ENCODE data around the gene GNG2.

The GNG2 gene

GRCh38 chr14:51824191-51824590, 36.2 kb upstream of the GNG2 start:
- H2BK15ac ChIP-seq (ENCODE audit: low read length), result no peak overlapping the region
- no peak overlapping the region for H2BK12ac ChIP-seq (ENCODE audit: low read length)
- no CpG with 5 or more reads among the region's 3 CpGs for WGBS, 2 donors (ENCODE audit: extremely low coverage in 2 of 2, insufficient read length in 2 of 2, insufficient replicate concordance in 1 of 2)
- no peak for DNase-seq (ENCODE audit: low spot score)
- no peak overlapping the region for H3K4me2 ChIP-seq (ENCODE audit: insufficient read depth, low read length, poor library complexity, severe bottlenecking)
- H4K91ac ChIP-seq (ENCODE audit: low read depth, low read length, poor library complexity), result no peak overlapping the region
- H3K27me3 ChIP-seq (ENCODE audit: control insufficient read depth in 3 of 3, insufficient read depth in 3 of 3, low read depth in 1 of 3, low read length in 3 of 3), result no peaks in the 10 kb centered on the region
- H3K23ac ChIP-seq (ENCODE audit: low read depth, low read length, poor library complexity), result no peak overlapping the region
- no peak overlapping the region for H3K4me3 ChIP-seq (ENCODE audit: low read length in 2 of 2)
- H3K4me1 ChIP-seq (ENCODE audit: control insufficient read depth in 2 of 2, insufficient read depth in 1 of 2, low read depth in 1 of 2, low read length in 2 of 2), result peaks cover 0 to 3% of the 10 kb centered on the region in 2 donors
- H3K9ac ChIP-seq (ENCODE audit: low read depth, low read length, poor library complexity), result no peak overlapping the region
- no peak overlapping the region for H2BK5ac ChIP-seq (ENCODE audit: low read length)
- H4K8ac ChIP-seq (ENCODE audit: low read depth, low read length), result no peak overlapping the region
- H2AK5ac ChIP-seq (ENCODE audit: low read depth, low read length), result no peak overlapping the region
- no peak overlapping the region for H2BK120ac ChIP-seq (ENCODE audit: low read depth, low read length)
- no peak overlapping the region for H3K27ac ChIP-seq (replicated peaks; ENCODE audit: low read length)
- no peak overlapping the region for H3K18ac ChIP-seq (ENCODE audit: low read length)
- H3K14ac ChIP-seq (ENCODE audit: low read length), result no peak overlapping the region
- H2AFZ ChIP-seq (ENCODE audit: low read length), result no peak overlapping the region
- H3K36me3 ChIP-seq (replicated peaks in 1 of 2; ENCODE audit: control insufficient read depth in 2 of 2, insufficient read depth in 2 of 2, low read length in 2 of 2), result no peaks in the 10 kb centered on the region
- no peaks in the 10 kb centered on the region for H3K79me1 ChIP-seq (ENCODE audit: low read depth, low read length)
- no peaks in the 10 kb centered on the region for H3K9me3 ChIP-seq (replicated peaks in 1 of 2; ENCODE audit: control insufficient read depth in 2 of 2, insufficient read depth in 1 of 2, low read depth in 1 of 2, low read length in 2 of 2)
- H3K4ac ChIP-seq (ENCODE audit: low read length), result no peak overlapping the region

DNA sequence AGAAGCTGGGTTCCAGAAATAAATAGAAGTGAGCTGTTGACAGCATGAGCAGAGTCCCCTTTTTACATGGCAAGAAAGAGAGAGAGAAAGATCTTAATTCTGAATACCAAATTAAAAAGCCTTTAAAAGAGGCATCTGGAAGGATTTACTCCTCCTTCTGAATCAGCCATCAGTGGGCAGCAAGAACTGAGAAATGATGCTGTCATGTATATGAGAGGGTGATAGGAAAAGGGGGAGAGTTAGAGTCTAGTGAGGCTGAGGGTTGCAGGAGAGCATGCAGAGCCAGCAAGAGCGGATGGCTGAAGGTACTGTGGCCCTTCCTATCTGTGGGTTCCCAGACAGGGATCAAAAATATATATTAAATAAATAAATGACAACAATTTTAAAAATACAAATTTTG, 34.5 kb upstream of the GNG2 start:
- no peak overlapping the region for H3K18ac ChIP-seq (ENCODE audit: low read length)
- no peak overlapping the region for H3K4ac ChIP-seq (ENCODE audit: low read length)
- no peak for DNase-seq (ENCODE audit: low spot score)
- H2BK120ac ChIP-seq (ENCODE audit: low read depth, low read length), result no peak overlapping the region
- H2BK5ac ChIP-seq (ENCODE audit: low read length), result no peak overlapping the region
- no peaks in the 10 kb centered on the region for H3K27me3 ChIP-seq (ENCODE audit: control insufficient read depth in 3 of 3, insufficient read depth in 3 of 3, low read depth in 1 of 3, low read length in 3 of 3)
- WGBS, 2 donors (ENCODE audit: extremely low coverage in 2 of 2, insufficient read length in 2 of 2, insufficient replicate concordance in 1 of 2), result no CpG with 5 or more reads among the region's 1 CpG
- no peak overlapping the region for H4K8ac ChIP-seq (ENCODE audit: low read depth, low read length)
- H2BK15ac ChIP-seq (ENCODE audit: low read length), result no peak overlapping the region
- no peaks in the 10 kb centered on the region for H3K9me3 ChIP-seq (replicated peaks in 1 of 2; ENCODE audit: control insufficient read depth in 2 of 2, insufficient read depth in 1 of 2, low read depth in 1 of 2, low read length in 2 of 2)
- H3K4me3 ChIP-seq (ENCODE audit: low read length in 2 of 2), result no peak overlapping the region
- H3K4me1 ChIP-seq (ENCODE audit: control insufficient read depth in 2 of 2, insufficient read depth in 1 of 2, low read depth in 1 of 2, low read length in 2 of 2), result peaks cover 0 to 3% of the 10 kb centered on the region in 2 donors
- H3K14ac ChIP-seq (ENCODE audit: low read length), result no peak overlapping the region
- H2BK12ac ChIP-seq (ENCODE audit: low read length), result no peak overlapping the region
- H3K23ac ChIP-seq (ENCODE audit: low read depth, low read length, poor library complexity), result no peak overlapping the region
- no peak overlapping the region for H4K91ac ChIP-seq (ENCODE audit: low read depth, low read length, poor library complexity)
- H2AFZ ChIP-seq (ENCODE audit: low read length), result no peak overlapping the region
- H2AK5ac ChIP-seq (ENCODE audit: low read depth, low read length), result no peak overlapping the region
- no peaks in the 10 kb centered on the region for H3K36me3 ChIP-seq (replicated peaks in 1 of 2; ENCODE audit: control insufficient read depth in 2 of 2, insufficient read depth in 2 of 2, low read length in 2 of 2)
- H3K27ac ChIP-seq (replicated peaks; ENCODE audit: low read length), result no peak overlapping the region
- H3K9ac ChIP-seq (ENCODE audit: low read depth, low read length, poor library complexity), result no peak overlapping the region
- no peaks in the 10 kb centered on the region for H3K79me1 ChIP-seq (ENCODE audit: low read depth, low read length)
- H3K4me2 ChIP-seq (ENCODE audit: insufficient read depth, low read length, poor library complexity, severe bottlenecking), result no peak overlapping the region

DNA sequence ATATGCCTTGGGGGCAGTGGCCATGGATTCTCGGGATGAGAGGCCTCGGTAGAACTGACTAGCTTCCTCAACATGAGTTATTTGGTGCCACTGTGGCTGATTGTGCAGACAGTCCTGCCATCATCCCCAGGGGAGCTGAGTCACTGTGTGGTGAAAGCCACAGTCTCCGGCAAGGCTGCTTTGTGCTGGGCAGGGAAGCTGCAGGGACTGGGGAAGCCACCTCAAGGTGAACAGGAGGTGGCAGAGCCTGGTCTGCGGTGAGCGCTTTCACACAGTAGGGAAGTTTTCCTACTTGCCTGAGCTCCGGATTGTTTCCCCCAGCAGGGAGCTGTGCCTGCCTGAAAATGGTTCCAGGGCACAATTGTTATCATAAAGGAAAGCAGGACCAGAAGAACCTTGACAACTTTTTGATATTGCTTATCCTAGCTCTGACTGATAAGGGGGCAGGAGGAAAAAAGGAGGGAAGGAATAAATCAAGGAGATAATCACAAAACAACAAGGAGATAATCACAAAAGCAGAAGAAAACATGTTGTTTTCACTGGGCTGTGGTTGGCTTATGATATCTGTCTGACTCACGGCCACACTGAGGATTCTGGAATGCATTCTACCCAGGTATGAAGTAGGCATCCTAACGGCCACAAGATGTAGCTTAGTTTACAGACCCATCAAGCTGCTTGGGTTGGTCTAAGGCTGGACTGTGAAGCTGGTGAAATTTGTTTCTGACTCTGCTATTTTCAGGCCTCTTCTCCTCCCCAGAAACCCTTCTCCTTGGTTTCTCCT, 32.2 kb upstream of the GNG2 start:
- no peak overlapping the region for H3K4me2 ChIP-seq (ENCODE audit: insufficient read depth, low read length, poor library complexity, severe bottlenecking)
- no peak for DNase-seq (ENCODE audit: low spot score)
- WGBS, 2 donors (ENCODE audit: extremely low coverage in 2 of 2, insufficient read length in 2 of 2, insufficient replicate concordance in 1 of 2), result no CpG with 5 or more reads among the region's 8 CpGs

DNA sequence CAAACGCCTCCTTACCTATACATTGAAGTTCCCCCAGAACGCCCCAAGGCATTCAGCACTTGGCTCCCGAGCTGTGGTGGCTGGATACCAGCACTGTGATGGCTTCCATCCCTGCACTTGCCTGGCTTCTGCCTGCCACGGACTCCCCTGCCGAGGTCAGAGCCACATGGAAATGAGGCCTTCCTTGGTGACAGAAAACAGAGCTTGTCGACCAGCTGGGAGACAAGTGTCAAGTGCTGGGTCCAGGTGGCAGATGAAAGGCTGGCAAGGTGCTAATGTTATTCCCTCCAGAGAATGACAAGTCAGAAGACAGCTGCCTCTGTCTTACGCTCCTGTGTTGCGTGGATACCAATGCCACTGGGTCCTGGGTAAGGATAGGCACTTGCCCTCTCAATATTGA, 26.2 kb upstream of the GNG2 start:
- H3K36me3 ChIP-seq (replicated peaks in 1 of 2; ENCODE audit: control insufficient read depth in 2 of 2, insufficient read depth in 2 of 2, low read length in 2 of 2), result no peaks in the 10 kb centered on the region
- H3K9me3 ChIP-seq (replicated peaks in 1 of 2; ENCODE audit: control insufficient read depth in 2 of 2, insufficient read depth in 1 of 2, low read depth in 1 of 2, low read length in 2 of 2), result peaks cover 0 to 4% of the 10 kb centered on the region in 2 donors
- H3K14ac ChIP-seq (ENCODE audit: low read length), result no peak overlapping the region
- no peak overlapping the region for H3K27ac ChIP-seq (replicated peaks; ENCODE audit: low read length)
- no peak overlapping the region for H2BK15ac ChIP-seq (ENCODE audit: low read length)
- H2AK5ac ChIP-seq (ENCODE audit: low read depth, low read length), result peak overlapping the region; percentile 42
- H3K4me1 ChIP-seq (ENCODE audit: control insufficient read depth in 2 of 2, insufficient read depth in 1 of 2, low read depth in 1 of 2, low read length in 2 of 2), result peaks cover 0 to 5% of the 10 kb centered on the region in 2 donors
- no peak for DNase-seq (ENCODE audit: low spot score)
- no CpG with 5 or more reads among the region's 8 CpGs for WGBS, 2 donors (ENCODE audit: extremely low coverage in 2 of 2, insufficient read length in 2 of 2, insufficient replicate concordance in 1 of 2)
- peak overlapping the region; percentile 54 for H3K18ac ChIP-seq (ENCODE audit: low read length)
- H3K4me2 ChIP-seq (ENCODE audit: insufficient read depth, low read length, poor library complexity, severe bottlenecking), result no peak overlapping the region
- H4K91ac ChIP-seq (ENCODE audit: low read depth, low read length, poor library complexity), result no peak overlapping the region
- peak overlapping the region; percentile 8 for H2AFZ ChIP-seq (ENCODE audit: low read length)
- H2BK120ac ChIP-seq (ENCODE audit: low read depth, low read length), result no peak overlapping the region
- H4K8ac ChIP-seq (ENCODE audit: low read depth, low read length), result no peak overlapping the region
- no peaks in the 10 kb centered on the region for H3K79me1 ChIP-seq (ENCODE audit: low read depth, low read length)
- H2BK12ac ChIP-seq (ENCODE audit: low read length), result no peak overlapping the region
- no peak overlapping the region for H3K4me3 ChIP-seq (ENCODE audit: low read length in 2 of 2)
- no peak overlapping the region for H3K4ac ChIP-seq (ENCODE audit: low read length)
- peak overlapping the region; percentile 7 for H3K9ac ChIP-seq (ENCODE audit: low read depth, low read length, poor library complexity)
- no peaks in the 10 kb centered on the region for H3K27me3 ChIP-seq (ENCODE audit: control insufficient read depth in 3 of 3, insufficient read depth in 3 of 3, low read depth in 1 of 3, low read length in 3 of 3)
- H2BK5ac ChIP-seq (ENCODE audit: low read length), result no peak overlapping the region
- H3K23ac ChIP-seq (ENCODE audit: low read depth, low read length, poor library complexity), result no peak overlapping the region

More for the DNA sequence above, 32.2 kb upstream of the GNG2 start:
- no peak overlapping the region for H3K27ac ChIP-seq (replicated peaks; ENCODE audit: low read length)
- no peak overlapping the region for H2BK15ac ChIP-seq (ENCODE audit: low read length)
- peaks cover 0 to 3% of the 10 kb centered on the region in 2 donors for H3K4me1 ChIP-seq (ENCODE audit: control insufficient read depth in 2 of 2, insufficient read depth in 1 of 2, low read depth in 1 of 2, low read length in 2 of 2)
- H2BK5ac ChIP-seq (ENCODE audit: low read length), result no peak overlapping the region
- no peak overlapping the region for H4K8ac ChIP-seq (ENCODE audit: low read depth, low read length)
- H2BK12ac ChIP-seq (ENCODE audit: low read length), result peak overlapping the region; percentile 26
- no peak overlapping the region for H2AK5ac ChIP-seq (ENCODE audit: low read depth, low read length)
- H3K36me3 ChIP-seq (replicated peaks in 1 of 2; ENCODE audit: control insufficient read depth in 2 of 2, insufficient read depth in 2 of 2, low read length in 2 of 2), result no peaks in the 10 kb centered on the region
- H3K4me3 ChIP-seq (ENCODE audit: low read length in 2 of 2), result no peak overlapping the region
- H2BK120ac ChIP-seq (ENCODE audit: low read depth, low read length), result no peak overlapping the region
- H3K9me3 ChIP-seq (replicated peaks in 1 of 2; ENCODE audit: control insufficient read depth in 2 of 2, insufficient read depth in 1 of 2, low read depth in 1 of 2, low read length in 2 of 2), result peaks cover 0 to 4% of the 10 kb centered on the region in 2 donors
- no peak overlapping the region for H4K91ac ChIP-seq (ENCODE audit: low read depth, low read length, poor library complexity)
- peak overlapping the region; percentile 44 for H2AFZ ChIP-seq (ENCODE audit: low read length)
- H3K18ac ChIP-seq (ENCODE audit: low read length), result peak overlapping the region; percentile 40
- H3K4ac ChIP-seq (ENCODE audit: low read length), result no peak overlapping the region
- H3K9ac ChIP-seq (ENCODE audit: low read depth, low read length, poor library complexity), result no peak overlapping the region
- no peaks in the 10 kb centered on the region for H3K27me3 ChIP-seq (ENCODE audit: control insufficient read depth in 3 of 3, insufficient read depth in 3 of 3, low read depth in 1 of 3, low read length in 3 of 3)
- H3K14ac ChIP-seq (ENCODE audit: low read length), result no peak overlapping the region
- no peaks in the 10 kb centered on the region for H3K79me1 ChIP-seq (ENCODE audit: low read depth, low read length)
- no peak overlapping the region for H3K23ac ChIP-seq (ENCODE audit: low read depth, low read length, poor library complexity)
